Sigmoid colon (tissue), 4 donors: Measurements from ENCODE around the gene CAMTA1.

Experiments used
- CTCF ChIP-seq, 4 experiments: fragments of 450-650 bp in 3 of 4; fragments of 200-600 bp in 1 of 4; IDR thresholded peaks; one replicate each; pipeline ENCODE4 v1.5.1; 2016 to 2019; ENCODE audit warnings: antibody characterized with exemption in 4 of 4, mild to moderate bottlenecking in 3 of 4, moderate library complexity in 2 of 4
- EP300 ChIP-seq, 4 donors: sonication (generic); formaldehyde crosslinking; IDR thresholded peaks; one replicate each; pipeline ENCODE4 v1.6.1; 2017; ENCODE audit warnings: antibody characterized with exemption in 4 of 4

DNA sequence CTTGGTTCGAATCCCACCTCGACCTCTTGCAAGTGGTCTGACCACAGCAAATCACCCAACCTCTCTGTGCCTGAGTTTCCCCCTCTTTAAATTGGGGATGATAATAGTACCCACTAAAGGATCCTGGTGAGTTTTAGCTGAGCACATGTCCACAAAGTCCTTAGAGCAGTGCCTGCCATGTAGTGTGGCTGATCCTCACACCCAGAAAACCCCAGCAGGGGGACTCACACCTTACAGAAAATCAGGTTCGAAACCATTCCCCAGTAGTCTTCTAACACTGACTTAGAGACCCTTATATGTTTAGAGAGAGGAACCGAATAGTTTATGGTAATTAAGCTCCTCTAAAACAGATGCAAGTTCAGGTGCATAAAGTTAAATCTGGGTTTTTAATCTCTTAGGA lies 89.0 kb downstream of the CAMTA1 start:
- TF ChIP-seq CTCF (IDR thresholded peaks at IDR 0.05) (no peak), EP300 (IDR thresholded peaks at IDR 0.05) (no peak)
